Renal pelvis (tissue), 4 donors: ENCODE data around the gene PKDCC. TPM values are rescaled to one million over a fixed set of nuclear protein-coding genes. Genes with fewer than 3 reads are reported as not detected.
"Not testable (repeated sequence)": the region's sequence is repeated elsewhere in the genome, so short reads cannot be mapped to it uniquely, and the experiment has no call there.

Source experiments
- DNase-seq: peaks from one replicate; pipeline ENCODE4 v3.0.0-alpha.2; 2013
- polyA plus RNA-seq, 3 donors: library from polyadenylated mRNA; unstranded; fragments of 120-200 nt; gene quantifications; one replicate each; pipeline ENCODE4 v1.2.1, GENCODE V29; 2013; ENCODE audit not compliant: insufficient read length in 3 of 3

The PKDCC gene
- polyA plus RNA-seq, 3 donors: 354 to 433 (median 421) TPM

GRCh38 chr2:42082016-42082415, 34.2 kb downstream of the PKDCC start:
- no peak for DNase-seq

DNA sequence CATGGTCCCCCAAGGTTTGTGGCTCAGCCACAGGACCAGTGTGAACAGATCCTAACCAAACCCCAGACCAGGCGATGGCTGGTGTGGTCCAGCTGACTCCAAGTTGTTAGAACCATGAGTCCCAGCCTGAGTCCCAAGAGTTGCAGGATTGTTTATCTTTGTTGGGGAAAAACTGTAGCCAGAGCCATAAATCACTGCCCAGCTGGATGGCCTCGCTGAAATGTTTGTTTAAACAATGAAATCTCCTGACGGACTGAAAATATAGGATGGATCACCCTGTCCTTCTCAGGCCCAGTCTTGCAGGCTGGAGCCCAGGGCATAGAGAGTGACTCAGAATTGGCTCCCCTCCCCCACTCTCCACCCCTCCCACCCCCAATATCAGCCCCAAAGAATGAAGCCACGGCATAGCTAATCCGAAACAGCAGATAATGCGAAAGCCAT, 36.4 kb downstream of the PKDCC start:
- peak; percentile 69 for DNase-seq

DNA sequence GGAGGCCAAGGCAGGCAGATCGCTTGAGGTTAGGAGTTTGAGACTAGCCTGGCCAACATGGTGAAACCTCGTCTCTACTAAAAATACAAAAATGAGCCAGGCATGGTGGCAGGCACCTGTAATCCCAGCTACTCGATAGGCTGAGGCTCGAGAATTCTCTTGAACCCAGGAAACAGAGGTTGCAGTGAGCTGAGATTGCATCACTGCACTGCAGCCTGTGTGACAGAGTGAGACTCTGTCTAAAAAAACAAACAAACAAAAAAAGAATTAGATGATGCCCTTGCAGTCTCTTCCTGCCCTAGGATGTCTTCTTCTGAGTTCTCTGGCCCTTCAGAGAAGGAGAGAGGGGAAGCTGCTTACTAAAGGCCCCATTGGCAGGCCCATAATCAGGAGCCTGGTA, 37.2 kb downstream of the PKDCC start:
- not testable (repeated sequence) for DNase-seq

DNA sequence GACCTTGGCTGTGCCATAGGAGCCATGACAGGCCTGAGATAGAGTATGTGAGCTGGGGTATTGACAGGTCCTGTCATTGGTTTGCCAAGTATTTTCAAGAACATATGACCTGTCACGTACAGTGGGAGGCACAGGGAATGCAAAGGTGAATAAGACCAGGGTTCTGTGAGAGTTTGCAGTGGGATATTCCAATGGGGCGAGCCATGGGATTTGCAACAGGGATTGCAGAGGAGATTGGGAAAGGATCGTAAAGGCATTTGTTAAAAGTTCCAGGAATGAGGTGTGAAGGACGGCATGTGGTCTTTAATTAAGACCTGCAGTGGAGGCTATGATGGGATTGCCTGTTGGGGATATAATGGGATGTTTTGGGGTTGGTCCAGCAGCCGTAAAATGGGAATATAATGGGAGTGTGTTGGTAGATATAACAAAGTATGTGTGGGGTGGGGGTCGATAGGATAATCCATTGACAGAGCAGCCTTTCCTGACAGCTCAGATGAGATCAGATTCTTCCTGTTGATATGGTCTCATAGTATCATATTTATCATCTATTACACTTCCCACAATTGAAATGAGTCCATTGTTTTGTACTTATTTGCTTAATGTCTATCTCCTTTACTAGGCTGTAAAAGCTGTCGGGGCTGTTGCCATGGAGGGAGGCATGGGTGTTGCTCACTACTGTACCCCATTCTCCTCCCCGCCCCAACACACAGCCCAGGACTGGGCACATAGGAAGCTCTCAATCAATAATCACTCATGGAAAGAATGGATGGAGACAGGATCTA, 38.1 kb downstream of the PKDCC start:
- no peak for DNase-seq

- DNase-seq: peak; percentile 79
Measured at GRCh38 chr2:42086500-42086953, 38.7 kb downstream of the PKDCC start.

GRCh38 chr2:42087137-42087856, 39.5 kb downstream of the PKDCC start:
- DNase-seq: no peak

- no peak for DNase-seq
Measured at GRCh38 chr2:42087857-42088195, 40.0 kb downstream of the PKDCC start.

DNA sequence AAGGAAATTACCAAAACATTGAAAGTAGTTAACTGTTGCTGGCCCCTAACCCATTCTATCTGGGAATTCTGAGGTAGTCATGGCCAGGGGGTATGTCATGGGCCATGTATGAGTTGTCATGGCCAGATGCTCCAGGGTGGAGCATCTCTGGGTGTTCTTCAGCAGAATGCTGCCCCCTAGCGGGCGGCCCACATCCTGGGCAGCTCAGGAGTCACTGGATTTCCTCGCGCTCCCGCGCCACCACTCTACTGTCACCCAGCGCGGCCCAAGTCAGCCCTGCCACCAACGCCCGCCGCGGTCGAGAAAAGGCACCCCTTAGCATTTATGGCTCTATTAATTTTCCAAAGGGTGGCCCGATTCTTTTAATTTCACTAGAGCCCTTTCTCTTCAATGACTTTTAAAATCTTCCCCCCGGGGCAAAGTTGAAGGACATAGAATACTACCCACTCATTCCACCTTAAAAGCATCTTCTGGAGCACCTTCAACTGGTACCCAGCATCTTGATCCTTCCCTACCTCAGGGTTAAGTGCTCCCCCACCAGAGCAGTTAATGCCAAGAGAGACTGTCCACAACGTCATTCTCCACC, 41.6 kb downstream of the PKDCC start:
- DNase-seq: no peak

DNA sequence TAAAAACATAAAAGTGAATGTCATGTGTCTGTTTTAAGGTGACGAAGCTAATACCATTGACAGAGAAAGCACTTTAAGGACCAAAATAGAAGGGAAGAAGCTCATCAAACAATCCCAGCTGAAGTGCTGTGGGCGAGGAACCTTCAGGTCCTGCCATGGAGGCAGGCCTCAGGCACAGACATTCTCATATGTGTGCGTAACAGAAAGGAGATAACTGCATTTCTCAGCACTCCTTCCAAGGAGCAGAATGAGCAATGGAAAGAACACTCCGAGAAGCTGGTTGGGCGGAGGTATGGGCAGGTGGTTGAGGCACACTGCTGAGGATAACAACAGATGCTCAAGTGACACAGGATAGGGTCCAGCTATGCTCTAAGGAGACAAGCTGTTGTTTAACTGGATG, 42.4 kb downstream of the PKDCC start:
- DNase-seq: no peak

- DNase-seq: no peak
Measured at GRCh38 chr2:42091671-42092070, 43.9 kb downstream of the PKDCC start.

DNA sequence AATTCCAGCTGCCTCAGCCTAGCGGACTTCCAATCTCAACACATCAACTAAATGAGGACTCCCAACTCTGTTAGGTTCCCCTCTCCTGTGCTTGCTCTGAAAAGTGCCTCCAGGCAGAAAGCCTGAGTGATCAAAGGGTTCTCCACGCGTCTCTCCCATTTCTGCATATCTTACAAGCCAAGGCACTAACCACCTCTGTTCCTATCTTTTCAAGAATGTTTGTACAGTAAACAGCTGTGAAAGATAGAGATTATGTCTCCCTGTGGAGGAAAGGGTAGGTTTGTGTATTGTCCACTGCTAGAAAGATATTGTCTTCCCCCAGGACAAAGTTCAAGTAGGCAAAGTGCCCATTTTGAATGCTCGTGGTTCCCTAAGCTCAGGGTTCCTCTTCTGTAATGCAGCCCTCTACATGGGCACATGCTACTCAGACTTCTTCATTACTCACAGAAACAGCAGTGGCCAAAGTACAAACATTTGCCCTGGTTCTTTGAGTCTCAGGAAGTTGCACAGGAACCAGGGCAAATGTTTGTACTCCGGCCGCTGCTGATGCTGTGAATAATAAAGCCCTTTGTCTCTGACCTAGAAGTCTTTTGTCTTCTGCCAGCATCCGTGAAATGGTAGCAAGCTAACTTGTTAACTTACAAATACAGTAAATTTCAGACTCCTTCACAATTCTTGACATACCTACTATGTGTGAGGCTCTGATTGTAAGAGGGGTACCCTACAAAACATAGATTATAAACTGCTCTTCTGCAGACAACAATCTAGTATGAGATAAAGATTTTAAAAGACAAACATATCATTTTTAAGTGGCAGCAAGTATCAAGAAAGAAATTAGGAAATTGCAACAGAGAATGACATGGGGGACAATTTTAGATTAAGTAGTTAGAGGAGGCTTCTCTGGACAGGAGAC, 44.5 kb downstream of the PKDCC start:
- DNase-seq: no peak

GRCh38 chr2:42094114-42094513, 46.3 kb downstream of the PKDCC start:
- no peak for DNase-seq

- peak; percentile 72 for DNase-seq
Measured at GRCh38 chr2:42095923-42096408, 48.1 kb downstream of the PKDCC start.

- DNase-seq: no peak
Measured at GRCh38 chr2:42096869-42097591, 49.2 kb downstream of the PKDCC start.

DNA sequence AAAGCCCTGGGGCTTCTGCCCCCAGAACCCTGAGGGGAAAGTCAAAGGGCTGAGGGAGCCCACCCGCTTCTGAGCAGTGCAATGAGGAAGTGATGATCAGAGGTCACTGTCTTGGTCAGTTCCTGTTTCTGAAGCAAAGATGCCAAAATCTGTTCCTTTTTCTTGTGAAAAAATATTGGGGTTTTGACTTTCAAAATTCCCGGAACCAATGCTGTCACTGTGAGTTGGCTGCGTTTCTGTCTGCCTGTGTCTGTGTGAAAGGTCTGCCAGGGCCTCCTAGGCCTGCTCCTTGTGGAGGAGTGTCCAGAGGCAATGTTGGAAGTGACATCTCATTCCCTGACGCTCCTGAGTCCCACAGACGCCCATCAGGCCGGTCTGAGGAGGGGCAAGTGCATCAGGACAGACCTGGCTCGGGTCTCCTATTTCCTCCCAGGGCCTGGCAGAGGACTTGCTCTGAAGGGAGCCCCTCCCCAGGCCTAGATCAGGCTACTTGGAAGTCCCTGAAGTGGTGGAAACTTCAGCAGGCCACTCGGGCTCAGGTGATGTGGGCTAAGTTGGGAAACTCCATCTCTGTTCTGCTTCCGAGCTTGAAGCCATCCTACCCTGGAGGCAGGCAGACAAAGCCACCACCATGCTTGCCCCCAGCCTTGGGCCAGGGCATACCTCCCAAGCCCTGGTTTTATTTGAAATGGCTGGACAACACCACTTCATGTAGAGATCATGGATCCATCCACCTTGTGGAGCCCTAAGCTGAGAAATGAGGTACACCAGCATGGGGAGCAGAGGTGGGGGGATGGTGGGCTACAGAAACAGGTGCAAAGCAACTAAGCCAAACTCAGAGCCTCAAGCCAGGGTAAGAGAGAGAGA, 51.0 kb downstream of the PKDCC start:
- DNase-seq: no peak

DNA sequence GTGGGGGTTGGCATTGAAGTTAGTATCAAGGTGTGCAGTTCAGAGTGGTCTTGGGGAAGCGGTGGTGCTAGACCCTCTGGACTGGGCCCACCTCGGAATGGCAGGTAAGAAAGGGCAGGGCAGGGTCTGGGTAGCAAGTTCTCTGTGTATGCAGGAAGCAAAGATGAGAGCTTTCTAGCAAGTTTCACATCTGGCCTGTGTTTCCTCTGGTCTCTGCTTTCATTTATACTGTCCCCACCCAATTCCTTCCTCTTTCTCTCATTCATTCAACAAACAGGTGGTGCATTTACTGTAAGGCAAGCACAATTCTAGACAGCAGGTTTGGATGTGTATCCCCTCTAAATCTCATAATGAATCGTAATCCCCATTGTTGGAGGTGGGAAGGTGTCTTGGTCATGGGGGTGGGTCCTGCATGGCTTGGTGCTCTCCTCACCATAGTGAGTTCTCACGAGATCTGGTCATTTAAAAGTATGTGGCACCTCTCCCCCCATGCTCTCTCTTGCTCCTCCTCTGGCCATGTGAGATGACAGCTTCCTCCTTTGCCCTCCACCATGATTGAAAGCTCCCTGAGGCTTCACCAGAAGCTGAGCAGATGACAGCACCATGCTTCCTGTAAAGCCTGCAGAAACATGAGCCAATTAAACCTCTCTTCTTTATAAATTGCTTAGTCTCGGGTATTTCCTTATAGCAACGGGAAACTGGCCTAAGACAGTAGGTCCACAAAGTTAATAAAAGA, 51.8 kb downstream of the PKDCC start:
- DNase-seq: no peak

GRCh38 chr2:42100683-42101205, 52.9 kb downstream of the PKDCC start:
- DNase-seq: no peak

- no peak for DNase-seq
Measured at GRCh38 chr2:42101206-42102023, 53.6 kb downstream of the PKDCC start.
